Aorta (tissue), 5 donors: ENCODE measurements around the gene GRN. TPM values are rescaled to one million over a fixed set of nuclear protein-coding genes. Genes with fewer than 3 reads are reported as not detected.
A peak's percentile ranks its signal among the peaks of the same experiment; 100 is the strongest.
"Not testable (repeated sequence)": the region's sequence is repeated elsewhere in the genome, so short reads cannot be mapped to it uniquely, and the experiment has no call there.

Experiments
- ATAC-seq: fragments of 200-7000 bp; cut with Tn5 transposase; one replicate; pipeline ENCODE4 v1.9.1; 2022; ENCODE audit warnings: moderate library complexity; ENCODE audit not compliant: low FRiP score
- DNase-seq, 2 donors: peaks; one replicate each; pipeline ENCODE4 v3.0.0-alpha.2; 2020
- H3K27ac ChIP-seq, 2 donors: one replicate each; pipeline ENCODE4 v1.5.1; 2013; ENCODE audit warnings: low read length in 2 of 2, mild to moderate bottlenecking in 2 of 2, moderate library complexity in 2 of 2, control low read depth in 1 of 2, inconsistent platforms in 1 of 2, low read depth in 1 of 2
- H3K27me3 ChIP-seq, 2 donors: one replicate each; pipeline ENCODE4 v1.6.1; 2013; ENCODE audit warnings: control low read depth in 1 of 2, low read length in 1 of 2, mild to moderate bottlenecking in 1 of 2, moderate library complexity in 1 of 2; ENCODE audit not compliant: insufficient read depth in 2 of 2, control insufficient read depth in 1 of 2
- H3K36me3 ChIP-seq, 2 donors: one replicate each; pipeline ENCODE4 v1.6.1; 2013; ENCODE audit warnings: control low read depth in 1 of 2, low read length in 1 of 2, mild to moderate bottlenecking in 1 of 2; ENCODE audit not compliant: insufficient read depth in 2 of 2, control insufficient read depth in 1 of 2
- H3K4me1 ChIP-seq, 2 donors: one replicate each; pipeline ENCODE4 v1.6.1; 2013; ENCODE audit warnings: low read length in 2 of 2, control low read depth in 1 of 2, mild to moderate bottlenecking in 1 of 2, moderate library complexity in 1 of 2; ENCODE audit not compliant: insufficient read depth in 2 of 2, control insufficient read depth in 1 of 2
- H3K4me3 ChIP-seq, 2 donors: one replicate each; pipeline ENCODE4 v1.5.1; 2013; ENCODE audit warnings: low read length in 2 of 2, control low read depth in 1 of 2, mild to moderate bottlenecking in 1 of 2
- H3K9me3 ChIP-seq: one replicate; pipeline ENCODE4 v1.6.1; 2013; ENCODE audit warnings: mild to moderate bottlenecking, low read length; ENCODE audit not compliant: control insufficient read depth
- WGBS, 2 donors: extraction: QIAGEN DNeasy Blood & Tissue Kit; methylation state at CpG; one replicate each; pipeline ENCODE4 v1.1.7; 2013; 5-methylcytosine and 5-hydroxymethylcytosine counted together
- intact Hi-C, 2 donors: fragments of 100-400 bp; cut with DNase I; formaldehyde crosslinking; loops; one replicate each; pipeline versions ENCODE4 v1.14.2 to v1.15.0; 2022
- polyA plus RNA-seq, 2 donors: library from polyadenylated mRNA; stranded (reverse); fragments of 200-250 nt; gene quantifications; one replicate each; pipeline ENCODE4 v1.2.3, GENCODE V29; 2013
- total RNA-seq, 2 donors: library from RNA; stranded (reverse); fragmentation: NEBNext Ultra II Directional; extraction: Animal tissue kit (Norgen Biotek cat#: 25700); gene quantifications; one replicate each; pipeline ENCODE4 v1.2.1, GENCODE V29; 2021
- donor health status: healthy with polysubstance abuse.
- donor health status: Bipolar disorder and iron deficiency.
- donor health status: DM: no; HTN: no; CAD: no.
- donor health status: DM: no; HTN: no; CAD: no.
- donor health status: DM: yes; HTN: yes; CAD: no.

The GRN gene
- total and polyA plus RNA-seq, 4 donors: 125 to 248 (median 154) TPM

DNA sequence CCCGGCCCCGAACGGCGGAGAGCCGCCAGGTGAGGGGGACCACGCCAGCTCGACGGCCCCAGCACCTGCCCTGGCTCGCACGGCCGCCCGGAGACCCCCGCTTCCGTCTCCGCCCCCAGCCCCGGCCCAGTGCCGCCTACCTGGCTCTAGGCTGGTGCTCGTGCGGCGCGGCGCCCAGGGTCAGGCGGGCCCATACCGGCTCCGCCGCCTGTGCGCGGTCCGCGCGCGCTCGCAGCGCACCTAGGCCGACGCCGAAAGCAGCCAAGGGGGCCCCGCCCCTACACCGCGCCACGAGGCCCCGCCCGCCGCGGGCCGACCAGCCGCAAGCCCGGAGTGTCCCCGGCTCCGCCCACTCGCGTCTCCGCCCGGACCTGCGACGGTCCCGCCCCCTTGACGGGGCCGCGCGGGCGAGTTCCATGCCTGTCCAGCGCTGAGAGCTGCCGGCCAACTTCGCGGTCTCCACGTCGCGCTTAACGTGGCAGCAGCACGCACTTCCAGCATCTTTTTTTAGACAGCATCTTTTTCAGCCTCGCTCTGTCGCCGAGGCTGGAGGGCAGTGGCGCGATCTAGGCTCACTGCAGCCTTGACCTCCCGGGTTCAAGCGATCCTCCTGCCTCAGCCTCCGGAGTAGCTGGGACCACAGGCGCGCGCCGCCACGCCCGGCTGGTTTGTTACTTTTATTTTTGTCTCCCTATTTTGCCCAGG is 20.4 kb upstream of the GRN start, which contains the start of gene SLC25A39:
SLC25A39 (minus strand) TSS at position 253 of the 705 bp plus-strand sequence. CDS start 1,261 bp downstream, outside the sequence.
- Histone ChIP-seq H3K27ac (peak within 1 kb of the TSS; percentile 9 to 89), H3K36me3 (peaks cover 0 to 8% of the 10 kb centered on the region in 2 donors), H3K4me3 (peak within 1 kb of the TSS; percentile 65 to 75), H3K9me3 (no peaks in the 10 kb centered on the region), H3K27me3 (no peaks in the 10 kb centered on the region), H3K4me1 (no peaks in the 10 kb centered on the region)
- 0 to 1% methylated on average over 53 to 85 of the region's 85 CpGs for WGBS, 2 donors
- ATAC-seq (peak; percentile 97), DNase-seq (peak; percentile 97 to 98)
- intact Hi-C loops: loop anchor here in 1 of 2 donors (1.0 kb wide), 1 partner anchor 105 kb away; the partner anchor contains the start of gene UBTF

GRCh38 chr17:44326861-44327444 is 18.1 kb upstream of the GRN start:
- Histone ChIP-seq H3K27me3 (no peaks in the 10 kb centered on the region), H3K4me3 (no peak overlapping the region), H3K9me3 (no peaks in the 10 kb centered on the region), H3K4me1 (no peaks in the 10 kb centered on the region), H3K36me3 (peaks cover 0 to 2% of the 10 kb centered on the region in 2 donors), H3K27ac (no peak overlapping the region)
- ATAC-seq: peak; percentile 93
- WGBS, 2 donors: 26 to 30% methylated on average over 27 to 31 of the region's 31 CpGs
- intact Hi-C loops: no loop called here
- DNase-seq: peak; percentile 98

- DNase-seq (peak in 1 of 2 donors; percentile 27), ATAC-seq (no peak)
- intact Hi-C loops: no loop called here
- H3K27me3 ChIP-seq: no peaks in the 10 kb centered on the region
- no peak overlapping the region for H3K4me3 ChIP-seq
- H3K9me3 ChIP-seq: no peaks in the 10 kb centered on the region
- H3K36me3 ChIP-seq: no peaks in the 10 kb centered on the region
- no peaks in the 10 kb centered on the region for H3K4me1 ChIP-seq
- H3K27ac ChIP-seq: no peak overlapping the region
- 77 to 78% methylated on average over 7 of the region's 7 CpGs for WGBS, 2 donors
Measured at GRCh38 chr17:44327715-44328449, 17.2 kb upstream of the GRN start.

- H3K27ac ChIP-seq, H3K36me3 ChIP-seq, intact Hi-C loops, H3K4me1 ChIP-seq, H3K9me3 ChIP-seq, H3K27me3 ChIP-seq, ATAC-seq, DNase-seq, H3K4me3 ChIP-seq: not testable (repeated sequence)
- WGBS, 2 donors: 82 to 89% methylated on average over 7 of the region's 7 CpGs
Measured at GRCh38 chr17:44329516-44329915, 15.6 kb upstream of the GRN start.

DNA sequence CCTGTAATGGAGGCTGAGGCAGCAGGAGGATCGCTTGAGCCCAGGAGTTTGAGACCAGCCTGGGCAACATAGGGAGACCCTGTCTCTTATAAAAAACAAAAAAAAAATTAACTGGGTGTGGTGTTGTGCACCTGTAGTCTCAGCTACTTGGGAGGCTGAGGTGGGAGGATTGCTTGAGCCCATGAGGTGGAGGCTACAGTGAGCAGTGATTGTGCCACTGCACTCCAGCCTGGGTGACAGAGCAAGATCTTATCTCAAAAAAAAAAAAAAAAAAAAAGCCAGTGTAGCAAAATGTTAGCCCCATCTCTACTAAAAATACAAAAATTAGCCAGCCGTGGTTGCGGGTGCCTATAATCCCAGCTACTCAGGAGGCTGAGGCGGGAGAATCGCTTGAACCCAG is 14.8 kb upstream of the GRN start:
- H3K36me3 ChIP-seq, ATAC-seq, H3K4me3 ChIP-seq, H3K27ac ChIP-seq, H3K4me1 ChIP-seq, DNase-seq, H3K9me3 ChIP-seq, H3K27me3 ChIP-seq: not testable (repeated sequence)
- WGBS, 2 donors: 83 to 86% methylated on average over 5 of the region's 5 CpGs
- intact Hi-C loops: loop anchor here in 1 of 2 donors (2.0 kb wide), 1 partner anchor 111 kb away; the partner anchor contains the start of gene UBTF

- Histone ChIP-seq H3K4me1 (no peaks in the 10 kb centered on the region), H3K27me3 (no peaks in the 10 kb centered on the region), H3K36me3 (no peaks in the 10 kb centered on the region), H3K27ac (no peak overlapping the region), H3K4me3 (no peak overlapping the region), H3K9me3 (no peaks in the 10 kb centered on the region)
- no peak for DNase-seq
- ATAC-seq: no peak
- intact Hi-C loops: loop anchor here in 1 of 2 donors (1.0 to 2.0 kb wide), 2 partner anchors 113 to 121 kb away; partner anchors contain the start of gene UBTF
- 1 to 3% methylated on average over 7 of the region's 7 CpGs for WGBS, 2 donors
Measured at GRCh38 chr17:44331249-44331760, 13.8 kb upstream of the GRN start.

DNA sequence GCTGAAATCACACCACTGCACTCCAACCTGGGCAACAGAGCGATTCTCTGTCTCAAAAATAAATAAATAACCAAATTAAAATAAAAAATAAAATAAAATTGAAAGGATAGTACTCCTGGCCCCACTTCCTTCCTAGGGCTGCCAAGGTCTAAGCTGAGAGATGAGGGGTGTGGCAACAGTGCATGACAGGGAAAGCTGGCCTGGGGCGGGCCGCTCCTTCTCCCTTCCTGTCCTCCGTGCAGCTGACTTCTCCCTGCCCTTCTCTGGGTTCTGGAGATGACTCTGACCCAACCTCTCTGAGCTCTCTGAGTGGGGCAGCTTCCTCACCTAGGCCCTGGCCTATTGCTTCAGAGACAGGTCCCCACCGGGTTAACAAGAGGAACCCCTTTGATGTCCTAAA is 11.7 kb upstream of the GRN start:
- Histone ChIP-seq H3K27me3 (no peaks in the 10 kb centered on the region), H3K27ac (no peak overlapping the region), H3K9me3 (no peaks in the 10 kb centered on the region), H3K4me1 (no peaks in the 10 kb centered on the region), H3K4me3 (no peak overlapping the region), H3K36me3 (no peaks in the 10 kb centered on the region)
- DNase-seq (no peak), ATAC-seq (no peak)
- 80 to 82% methylated on average over 5 of the region's 5 CpGs for WGBS, 2 donors
- intact Hi-C loops: no loop called here

DNA sequence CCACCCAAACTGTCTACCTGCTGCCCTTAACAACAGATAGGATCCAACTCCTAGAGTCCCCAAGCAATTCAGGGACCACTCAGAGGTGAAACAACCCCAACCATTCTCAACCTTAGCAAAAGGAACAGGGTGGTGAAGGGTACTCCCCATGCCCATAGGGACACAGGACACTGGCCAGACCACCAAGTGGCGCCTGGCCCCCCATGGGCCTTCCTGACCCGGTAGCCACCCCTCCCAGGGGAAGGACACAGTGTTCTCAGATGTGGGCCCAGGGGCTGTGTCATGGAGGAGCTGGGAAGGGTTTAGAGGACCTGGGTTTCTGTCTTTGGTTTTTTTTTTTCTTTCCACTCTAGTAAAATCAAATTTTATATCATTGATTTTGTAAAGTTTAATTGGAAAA is 10.8 kb upstream of the GRN start:
- no peaks in the 10 kb centered on the region for H3K9me3 ChIP-seq
- H3K4me3 ChIP-seq: no peak overlapping the region
- H3K4me1 ChIP-seq: no peaks in the 10 kb centered on the region
- H3K36me3 ChIP-seq: no peaks in the 10 kb centered on the region
- ATAC-seq (no peak), DNase-seq (no peak)
- 55 to 71% methylated on average over 2 of the region's 2 CpGs for WGBS, 2 donors
- H3K27me3 ChIP-seq: no peaks in the 10 kb centered on the region
- intact Hi-C loops: no loop called here
- H3K27ac ChIP-seq: no peak overlapping the region
